Measurements from ENCODE around the gene ZNF438.

DNA sequence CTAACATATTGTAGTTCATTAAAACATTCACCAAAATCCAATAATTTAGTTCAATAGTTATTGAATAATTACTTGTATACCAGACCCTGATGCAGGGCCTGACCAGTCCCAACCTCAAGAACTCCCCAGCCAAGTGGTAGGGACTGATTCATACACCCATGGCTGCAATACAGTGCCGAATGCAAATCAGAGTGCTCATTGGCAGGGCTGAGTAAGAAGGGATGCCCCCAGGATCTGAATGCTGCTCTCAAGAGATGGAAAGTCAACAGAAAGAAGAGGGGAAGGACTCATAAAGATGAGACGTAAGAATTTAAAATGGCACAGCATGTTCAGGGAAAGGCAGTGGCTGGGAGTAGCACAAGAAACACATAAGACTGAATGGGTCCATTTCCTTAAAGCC is 29.9 kb downstream of the ZNF438 start:
- TF ChIP-seq POLR2AphosphoS5 (IDR thresholded peaks at IDR 0.05; ENCODE audit: low read depth, low read length) (no peak), SIN3A (IDR thresholded peaks at IDR 0.05; ENCODE audit: borderline replicate concordance, insufficient read depth, low read length) (no peak)
